Measurements from ENCODE around the gene COX6A2.
"Not testable (repeated sequence)": the region's sequence is repeated elsewhere in the genome, so short reads cannot be mapped to it uniquely, and the experiment has no call there.

COX6A2 gene

DNA sequence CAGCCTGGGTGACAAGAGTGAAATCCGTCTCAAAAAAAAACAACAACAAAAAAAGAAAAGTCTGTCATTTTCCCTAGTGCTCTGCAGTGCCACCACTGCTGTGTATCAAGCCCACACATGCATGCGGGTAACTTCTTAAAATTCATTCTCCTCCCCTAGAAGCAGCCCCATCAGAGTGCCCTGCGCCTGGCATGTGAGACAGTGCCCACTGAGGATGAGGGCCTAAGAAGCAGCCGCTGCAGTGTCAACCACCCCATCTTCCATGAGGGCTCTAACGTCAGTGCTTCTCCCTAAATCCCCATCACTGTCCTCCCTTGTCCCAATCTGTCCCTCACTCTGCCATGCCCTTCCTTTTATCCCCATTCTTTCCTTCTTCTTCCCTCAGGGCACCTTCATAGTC, 10.2 kb downstream of the COX6A2 start:
- H3K4me2 ChIP-seq, result no peak overlapping the region
- H4K20me1 ChIP-seq (ENCODE audit: insufficient read depth), result no peaks in the 10 kb centered on the region
- no peaks in the 10 kb centered on the region for H3K79me2 ChIP-seq (ENCODE audit: insufficient read depth, low read depth)
- no peaks in the 10 kb centered on the region for H3K27me3 ChIP-seq (ENCODE audit: insufficient read depth, low read depth)
- TF ChIP-seq, protein P1, sequence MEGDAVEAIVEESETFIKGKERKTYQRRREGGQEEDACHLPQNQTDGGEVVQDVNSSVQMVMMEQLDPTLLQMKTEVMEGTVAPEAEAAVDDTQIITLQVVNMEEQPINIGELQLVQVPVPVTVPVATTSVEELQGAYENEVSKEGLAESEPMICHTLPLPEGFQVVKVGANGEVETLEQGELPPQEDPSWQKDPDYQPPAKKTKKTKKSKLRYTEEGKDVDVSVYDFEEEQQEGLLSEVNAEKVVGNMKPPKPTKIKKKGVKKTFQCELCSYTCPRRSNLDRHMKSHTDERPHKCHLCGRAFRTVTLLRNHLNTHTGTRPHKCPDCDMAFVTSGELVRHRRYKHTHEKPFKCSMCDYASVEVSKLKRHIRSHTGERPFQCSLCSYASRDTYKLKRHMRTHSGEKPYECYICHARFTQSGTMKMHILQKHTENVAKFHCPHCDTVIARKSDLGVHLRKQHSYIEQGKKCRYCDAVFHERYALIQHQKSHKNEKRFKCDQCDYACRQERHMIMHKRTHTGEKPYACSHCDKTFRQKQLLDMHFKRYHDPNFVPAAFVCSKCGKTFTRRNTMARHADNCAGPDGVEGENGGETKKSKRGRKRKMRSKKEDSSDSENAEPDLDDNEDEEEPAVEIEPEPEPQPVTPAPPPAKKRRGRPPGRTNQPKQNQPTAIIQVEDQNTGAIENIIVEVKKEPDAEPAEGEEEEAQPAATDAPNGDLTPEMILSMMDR (conservative IDR thresholded peaks at IDR 0.05; ENCODE audit: low read depth, low read length), result no peak
- H3K36me3 ChIP-seq (ENCODE audit: insufficient read depth), result no peaks in the 10 kb centered on the region
- H3K4me1 ChIP-seq (ENCODE audit: low read depth, poor library complexity, severe bottlenecking), result no peaks in the 10 kb centered on the region
- no peak overlapping the region for H2AFZ ChIP-seq (ENCODE audit: low read depth)
- H3K27ac ChIP-seq, result no peak overlapping the region
- no peak overlapping the region for H3K4me3 ChIP-seq (IDR thresholded peaks at IDR 0.05; ENCODE audit: insufficient read depth, low read depth, low read length)
- no peak overlapping the region for H3K9ac ChIP-seq

DNA sequence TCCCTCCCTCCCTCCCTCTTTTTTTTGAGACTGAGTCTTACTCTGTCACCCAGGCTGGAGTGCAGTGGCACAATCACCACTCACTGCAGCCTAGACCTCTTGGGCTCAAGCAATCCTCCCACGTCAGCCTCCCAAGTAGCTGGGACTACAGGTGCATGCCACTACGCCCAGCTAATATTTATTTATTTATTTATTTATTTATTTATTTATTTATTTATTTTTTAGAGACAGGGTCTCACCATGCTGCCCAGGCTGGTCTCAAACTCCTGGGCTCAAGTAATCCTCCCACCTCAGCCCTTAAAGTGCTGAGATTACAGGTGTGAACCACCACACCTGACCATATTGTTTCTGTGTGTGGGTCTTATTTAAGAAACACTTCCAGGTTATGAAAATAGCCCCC, 11.1 kb downstream of the COX6A2 start:
- H3K4me3 ChIP-seq (IDR thresholded peaks at IDR 0.05; ENCODE audit: insufficient read depth, low read depth, low read length); H2AFZ ChIP-seq (ENCODE audit: low read depth); H4K20me1 ChIP-seq (ENCODE audit: insufficient read depth); H3K36me3 ChIP-seq (ENCODE audit: insufficient read depth); H3K27ac ChIP-seq; H3K79me2 ChIP-seq (ENCODE audit: insufficient read depth, low read depth); H3K4me2 ChIP-seq; H3K4me1 ChIP-seq (ENCODE audit: low read depth, poor library complexity, severe bottlenecking); H3K27me3 ChIP-seq (ENCODE audit: insufficient read depth, low read depth); H3K9ac ChIP-seq: not testable (repeated sequence)

DNA sequence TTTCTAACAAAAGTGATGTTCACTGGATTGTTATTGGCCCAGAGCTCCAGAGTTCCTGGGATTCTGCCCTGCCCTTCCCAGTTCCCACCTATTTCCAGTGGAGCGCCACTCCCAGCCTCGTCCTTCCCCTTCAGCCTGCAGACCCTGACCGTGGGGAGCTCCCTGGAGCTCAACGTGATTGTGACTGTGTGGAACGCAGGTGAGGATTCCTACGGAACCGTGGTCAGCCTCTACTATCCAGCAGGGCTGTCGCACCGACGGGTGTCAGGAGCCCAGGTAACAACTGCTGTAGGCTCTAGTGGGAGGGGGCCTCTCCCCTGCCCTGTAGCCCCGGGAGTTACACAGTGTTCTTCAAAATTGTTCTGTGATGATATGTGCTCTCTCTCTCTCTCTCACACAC, 11.8 kb downstream of the COX6A2 start:
- TF ChIP-seq, protein P1 (conservative IDR thresholded peaks at IDR 0.05; ENCODE audit: low read depth, low read length), result no peak
- H3K9ac ChIP-seq, result no peak overlapping the region
- no peaks in the 10 kb centered on the region for H3K27me3 ChIP-seq (ENCODE audit: insufficient read depth, low read depth)
- no peaks in the 10 kb centered on the region for H4K20me1 ChIP-seq (ENCODE audit: insufficient read depth)
- H3K79me2 ChIP-seq (ENCODE audit: insufficient read depth, low read depth), result no peaks in the 10 kb centered on the region
- no peaks in the 10 kb centered on the region for H3K4me1 ChIP-seq (ENCODE audit: low read depth, poor library complexity, severe bottlenecking)
- H2AFZ ChIP-seq (ENCODE audit: low read depth), result no peak overlapping the region
- H3K4me3 ChIP-seq (IDR thresholded peaks at IDR 0.05; ENCODE audit: insufficient read depth, low read depth, low read length), result no peak overlapping the region
- no peak overlapping the region for H3K27ac ChIP-seq
- no peak overlapping the region for H3K4me2 ChIP-seq
- no peaks in the 10 kb centered on the region for H3K36me3 ChIP-seq (ENCODE audit: insufficient read depth)

DNA sequence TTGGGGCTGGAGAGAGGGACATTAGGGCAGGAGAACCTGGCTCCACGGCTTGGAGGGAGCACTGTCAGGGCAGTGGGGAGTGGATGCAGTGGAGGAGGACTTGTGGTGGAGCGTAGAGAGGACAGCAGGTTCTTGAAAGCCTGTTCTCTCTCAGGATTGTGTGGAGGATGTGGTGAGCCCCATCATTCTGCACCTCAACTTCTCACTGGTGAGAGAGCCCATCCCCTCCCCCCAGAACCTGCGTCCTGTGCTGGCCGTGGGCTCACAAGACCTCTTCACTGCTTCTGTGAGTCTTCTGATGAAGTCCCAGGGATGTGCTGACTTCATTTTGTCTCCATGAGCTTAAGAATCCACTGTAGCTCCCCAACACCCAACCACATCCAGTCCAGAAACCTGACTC, 13.5 kb downstream of the COX6A2 start:
- Histone ChIP-seq H3K4me2 (no peak overlapping the region), H3K4me1 (ENCODE audit: low read depth, poor library complexity, severe bottlenecking) (no peaks in the 10 kb centered on the region), H3K27ac (no peak overlapping the region), H2AFZ (ENCODE audit: low read depth) (no peak overlapping the region), H3K4me3 (IDR thresholded peaks at IDR 0.05; ENCODE audit: insufficient read depth, low read depth, low read length) (no peak overlapping the region), H3K27me3 (ENCODE audit: insufficient read depth, low read depth) (no peaks in the 10 kb centered on the region), H3K79me2 (ENCODE audit: insufficient read depth, low read depth) (no peaks in the 10 kb centered on the region), H3K36me3 (ENCODE audit: insufficient read depth) (no peaks in the 10 kb centered on the region), H4K20me1 (ENCODE audit: insufficient read depth) (no peaks in the 10 kb centered on the region), H3K9ac (no peak overlapping the region)
- TF ChIP-seq, protein P1 (conservative IDR thresholded peaks at IDR 0.05; ENCODE audit: low read depth, low read length), result no peak

DNA sequence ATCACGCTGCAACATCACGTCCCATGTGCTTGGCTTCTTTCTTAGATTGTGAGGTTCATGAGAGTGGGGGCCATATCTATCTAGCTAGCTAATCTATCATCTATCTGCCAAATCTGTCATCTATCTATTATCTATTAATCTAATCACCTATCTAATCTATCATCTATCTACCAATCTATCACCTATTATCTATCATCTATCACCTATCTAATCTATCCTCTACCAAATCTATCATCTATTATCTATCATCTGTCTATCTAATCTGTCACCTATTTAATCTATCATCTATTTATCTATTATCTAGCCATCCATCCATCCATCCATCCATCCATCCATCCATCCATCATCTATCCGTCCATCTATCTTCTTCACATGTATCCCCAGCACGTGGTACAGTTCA, 14.2 kb downstream of the COX6A2 start:
- Histone ChIP-seq H2AFZ (ENCODE audit: low read depth) (no peak overlapping the region), H3K27me3 (ENCODE audit: insufficient read depth, low read depth) (no peaks in the 10 kb centered on the region), H3K4me1 (ENCODE audit: low read depth, poor library complexity, severe bottlenecking) (no peaks in the 10 kb centered on the region), H4K20me1 (ENCODE audit: insufficient read depth) (no peaks in the 10 kb centered on the region), H3K4me2 (no peak overlapping the region), H3K4me3 (IDR thresholded peaks at IDR 0.05; ENCODE audit: insufficient read depth, low read depth, low read length) (no peak overlapping the region), H3K79me2 (ENCODE audit: insufficient read depth, low read depth) (no peaks in the 10 kb centered on the region), H3K27ac (no peak overlapping the region), H3K9ac (no peak overlapping the region), H3K36me3 (ENCODE audit: insufficient read depth) (no peaks in the 10 kb centered on the region)
- TF ChIP-seq, protein P1 (conservative IDR thresholded peaks at IDR 0.05; ENCODE audit: low read depth, low read length), result no peak
